HUES6 (cell line): Measurements from ENCODE around the gene MYOCOS.

Experiments
- H3K27ac ChIP-seq: 2 replicates; pipeline ENCODE4 v1.7.0; 2013; ENCODE audit warnings: low read depth, mild to moderate bottlenecking, low read length, inconsistent platforms
- H3K27me3 ChIP-seq: 2 replicates; pipeline ENCODE4 v1.6.1; 2013; ENCODE audit warnings: low read length; ENCODE audit not compliant: control insufficient read depth, insufficient read depth
- H3K36me3 ChIP-seq: 2 replicates; pipeline ENCODE4 v1.6.1; 2013; ENCODE audit warnings: low read length; ENCODE audit not compliant: control insufficient read depth, insufficient read depth
- H3K4me1 ChIP-seq: 2 replicates; pipeline ENCODE4 v1.6.1; 2013; ENCODE audit warnings: low read length; ENCODE audit not compliant: control insufficient read depth, insufficient read depth
- H3K4me3 ChIP-seq: 2 replicates; pipeline ENCODE4 v1.5.1; 2013; ENCODE audit warnings: low read depth, low read length
- H3K9ac ChIP-seq: one replicate; pipeline ENCODE4 v1.6.1; 2013; ENCODE audit warnings: mild to moderate bottlenecking, low read length
- H3K9me3 ChIP-seq: 2 replicates; pipeline ENCODE4 v1.6.1; 2013; ENCODE audit warnings: low read depth, low read length; ENCODE audit not compliant: control insufficient read depth, insufficient read depth

Gene MYOCOS

DNA sequence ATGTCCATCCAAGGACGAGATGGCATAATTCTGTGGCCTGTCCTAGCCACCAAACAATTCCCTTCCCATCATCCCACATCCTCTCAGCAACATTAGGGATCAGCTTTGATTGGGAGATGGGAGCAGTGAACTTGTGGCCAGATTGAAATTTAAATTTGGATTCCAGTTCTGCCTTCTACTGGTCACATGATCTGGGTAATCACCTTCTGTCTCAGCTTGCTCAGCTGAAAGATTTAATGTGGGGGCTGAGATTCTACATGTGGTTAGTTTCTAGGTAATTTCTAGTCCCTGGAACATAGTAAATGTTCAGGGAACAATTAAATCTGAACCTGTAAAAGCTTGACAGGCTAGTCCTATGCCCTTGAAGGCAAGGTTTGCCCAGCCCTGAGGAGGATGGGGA is 3.2 kb downstream of the MYOCOS start:
- H3K4me3 ChIP-seq, result no peak overlapping the region
- H3K27ac ChIP-seq, result no peak overlapping the region
- no peaks in the 10 kb centered on the region for H3K36me3 ChIP-seq
- no peaks in the 10 kb centered on the region for H3K9me3 ChIP-seq
- no peak overlapping the region for H3K9ac ChIP-seq
- H3K27me3 ChIP-seq, result no peaks in the 10 kb centered on the region
- H3K4me1 ChIP-seq, result peaks cover 8% of the 10 kb centered on the region

GRCh38 chr1:171627020-171627419 is 5.0 kb downstream of the MYOCOS start:
- Histone ChIP-seq H3K27me3 (no peaks in the 10 kb centered on the region), H3K4me1 (peaks cover 5% of the 10 kb centered on the region), H3K9ac (no peak overlapping the region), H3K9me3 (no peaks in the 10 kb centered on the region), H3K4me3 (no peak overlapping the region), H3K27ac (no peak overlapping the region), H3K36me3 (no peaks in the 10 kb centered on the region)

GRCh38 chr1:171628225-171628624 is 6.2 kb downstream of the MYOCOS start:
- Histone ChIP-seq H3K4me1 (0 out of 2 replicates have a peak, but pooled peaks cover 2% of the 10 kb centered on the region), H3K27ac (no peak overlapping the region), H3K9me3 (no peaks in the 10 kb centered on the region), H3K9ac (no peak overlapping the region), H3K4me3 (no peak overlapping the region), H3K27me3 (no peaks in the 10 kb centered on the region), H3K36me3 (no peaks in the 10 kb centered on the region)

DNA sequence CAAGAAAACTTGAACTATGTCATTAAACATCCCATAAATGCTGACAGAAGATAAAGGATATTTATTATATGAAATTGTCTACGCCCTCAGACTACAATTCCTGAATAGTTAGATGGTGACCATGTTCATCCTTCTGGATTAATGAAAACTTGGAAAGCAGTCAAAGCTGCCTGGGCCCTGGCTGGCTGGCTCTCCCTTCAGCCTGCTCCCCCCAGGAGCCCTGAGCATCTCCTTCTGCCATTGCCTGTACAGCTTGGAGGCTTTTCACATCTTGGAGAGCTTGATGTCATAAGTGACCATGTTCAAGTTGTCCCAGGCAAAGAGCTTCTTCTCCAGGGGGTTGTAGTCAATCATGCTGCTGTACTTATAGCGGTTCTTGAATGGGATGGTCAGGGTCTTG is 13.6 kb downstream of the MYOCOS start:
- Histone ChIP-seq H3K9ac (no peak overlapping the region), H3K27me3 (no peaks in the 10 kb centered on the region)

GRCh38 chr1:171636141-171636540 is 14.1 kb downstream of the MYOCOS start:
- H3K9me3 ChIP-seq, result no peaks in the 10 kb centered on the region
- H3K27me3 ChIP-seq, result no peaks in the 10 kb centered on the region
- H3K9ac ChIP-seq, result no peak overlapping the region
- H3K4me3 ChIP-seq, result no peak overlapping the region
- H3K27ac ChIP-seq, result no peak overlapping the region
- no peaks in the 10 kb centered on the region for H3K36me3 ChIP-seq
- peaks cover 8% of the 10 kb centered on the region for H3K4me1 ChIP-seq

More for the DNA sequence above, 13.6 kb downstream of the MYOCOS start:
- H3K4me3 ChIP-seq, result no peak overlapping the region
- no peaks in the 10 kb centered on the region for H3K36me3 ChIP-seq
- H3K27ac ChIP-seq, result no peak overlapping the region
- H3K9me3 ChIP-seq, result no peaks in the 10 kb centered on the region
- H3K4me1 ChIP-seq, result peaks cover 3% of the 10 kb centered on the region; the same call in 1 of the 2 replicates

DNA sequence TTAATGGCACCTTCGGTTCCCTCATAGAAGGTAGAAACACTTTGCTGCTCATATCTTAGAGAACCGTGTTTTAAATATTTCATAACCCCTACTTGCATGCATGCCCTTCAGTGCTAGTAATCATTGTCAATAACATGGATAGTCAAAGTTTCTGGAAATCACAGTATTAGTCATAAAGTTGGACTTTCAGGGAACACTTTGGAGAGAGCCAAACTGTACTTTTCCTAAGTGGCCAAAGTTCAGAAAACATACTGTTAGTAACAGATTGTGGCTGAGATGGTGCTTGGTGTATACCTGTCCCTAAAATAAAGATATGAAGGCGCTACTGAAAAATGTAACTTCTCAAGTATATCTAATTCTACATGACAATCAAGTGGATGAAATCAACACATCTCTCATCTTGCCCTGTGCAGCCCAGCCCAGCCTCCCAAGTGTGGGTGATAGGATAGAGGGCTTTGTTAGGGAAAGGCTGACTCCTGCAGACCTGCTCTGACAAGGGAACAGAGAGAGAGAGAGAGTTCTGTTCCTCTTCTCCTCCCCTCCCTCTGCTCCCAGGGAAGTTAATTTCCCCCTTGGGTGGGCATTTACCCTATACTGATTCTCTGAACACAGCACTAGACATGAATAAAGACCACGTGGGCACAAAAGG is 16.0 kb downstream of the MYOCOS start:
- Histone ChIP-seq H3K4me1 (peaks cover 19% of the 10 kb centered on the region), H3K4me3 (no peak overlapping the region), H3K27ac (no peak overlapping the region), H3K9ac (no peak overlapping the region), H3K9me3 (no peaks in the 10 kb centered on the region), H3K36me3 (no peaks in the 10 kb centered on the region), H3K27me3 (no peaks in the 10 kb centered on the region)

DNA sequence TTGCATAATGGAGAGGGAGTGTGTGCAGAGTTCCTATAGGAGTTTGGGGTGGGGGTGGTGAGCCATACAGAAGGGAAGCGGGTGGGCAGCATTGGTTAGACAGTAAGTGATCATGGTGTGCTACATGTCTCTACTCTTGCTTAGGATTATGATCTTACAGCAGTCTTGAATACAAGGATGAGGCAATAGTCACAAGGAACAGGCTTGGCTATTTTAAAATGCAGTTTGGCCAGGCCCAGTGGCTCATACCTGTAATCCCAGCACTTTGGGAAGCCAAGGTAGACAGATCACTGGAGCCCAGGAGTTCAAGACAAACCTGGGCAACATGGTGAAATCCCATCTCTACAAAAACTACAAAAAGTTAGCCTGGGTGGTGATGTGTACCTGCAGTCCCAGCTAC is 18.2 kb downstream of the MYOCOS start:
- Histone ChIP-seq H3K27ac (no peak overlapping the region), H3K27me3 (no peaks in the 10 kb centered on the region), H3K9me3 (no peaks in the 10 kb centered on the region), H3K9ac (no peak overlapping the region), H3K36me3 (no peaks in the 10 kb centered on the region), H3K4me3 (no peak overlapping the region), H3K4me1 (peaks cover 22% of the 10 kb centered on the region)

DNA sequence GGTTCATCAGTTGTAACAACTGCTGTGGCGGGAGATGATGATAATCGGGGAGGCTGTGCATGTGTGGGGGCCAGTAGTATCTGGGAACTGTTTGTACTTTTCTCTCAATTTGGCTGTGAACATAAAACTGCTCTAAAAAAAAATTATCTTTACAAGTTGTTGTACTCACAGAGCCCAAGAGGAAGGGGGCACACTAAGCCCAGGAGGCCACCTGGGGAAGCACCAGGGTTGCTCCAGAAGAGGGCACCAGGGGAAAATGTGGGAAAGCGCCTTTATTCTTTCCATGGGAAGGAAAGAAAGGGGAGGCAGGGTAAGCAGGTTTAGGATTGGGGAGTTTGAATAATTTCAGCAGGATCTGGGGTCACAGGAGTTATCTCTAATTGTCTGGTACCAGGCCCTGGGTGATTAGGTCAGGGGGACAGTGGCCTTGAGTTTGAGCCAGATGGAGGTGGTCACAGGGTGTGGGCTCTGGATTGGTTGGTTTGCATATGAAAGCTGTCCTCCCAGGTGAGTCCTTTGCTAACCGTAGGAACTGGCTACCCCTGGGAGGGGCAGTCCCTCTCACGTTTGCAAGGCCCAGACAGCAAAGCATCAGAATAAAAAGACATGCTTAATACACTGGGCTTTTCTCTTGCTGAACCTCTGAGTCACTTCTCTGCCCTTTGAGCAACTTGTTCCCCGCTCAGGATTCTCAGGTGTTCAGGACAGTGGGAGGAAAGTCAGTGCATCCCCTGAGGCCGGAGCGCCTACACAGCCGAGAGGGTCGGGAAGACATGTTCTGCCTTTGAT is 19.2 kb downstream of the MYOCOS start:
- H3K36me3 ChIP-seq, result no peaks in the 10 kb centered on the region
- no peaks in the 10 kb centered on the region for H3K9me3 ChIP-seq
- H3K27ac ChIP-seq, result peak overlapping the region; percentile 19
- peaks cover 24% of the 10 kb centered on the region for H3K4me1 ChIP-seq
- H3K4me3 ChIP-seq, result no peak overlapping the region
- no peaks in the 10 kb centered on the region for H3K27me3 ChIP-seq
- peak overlapping the region; percentile 36 for H3K9ac ChIP-seq

DNA sequence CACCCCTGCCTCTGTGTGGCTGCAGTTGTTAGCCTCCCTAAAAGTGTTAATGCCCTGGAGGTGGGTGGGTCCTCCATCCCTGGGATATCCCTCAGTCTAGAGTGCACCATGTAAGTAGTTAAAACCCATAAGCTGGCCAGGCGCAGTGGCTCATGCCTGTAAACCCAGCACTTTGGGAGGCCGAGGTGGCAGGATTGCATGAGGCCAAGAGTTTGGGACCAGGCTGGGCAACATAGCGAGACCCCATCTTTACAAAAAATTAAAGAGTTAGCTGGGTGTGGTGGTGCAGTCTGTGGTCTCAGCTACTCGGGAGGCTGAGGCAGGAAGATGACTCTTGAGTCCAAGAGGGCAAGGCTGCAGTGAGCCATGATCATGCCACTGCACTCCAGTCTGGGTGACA is 20.2 kb downstream of the MYOCOS start:
- no peak overlapping the region for H3K4me3 ChIP-seq
- H3K9me3 ChIP-seq, result no peaks in the 10 kb centered on the region
- H3K27ac ChIP-seq, result peak overlapping the region; percentile 19; the same call in 1 of the 2 replicates
- peaks cover 24% of the 10 kb centered on the region for H3K4me1 ChIP-seq
- no peaks in the 10 kb centered on the region for H3K27me3 ChIP-seq
- peak overlapping the region; percentile 36 for H3K9ac ChIP-seq
- no peaks in the 10 kb centered on the region for H3K36me3 ChIP-seq

- H3K27me3 ChIP-seq, result no peaks in the 10 kb centered on the region
- H3K4me3 ChIP-seq, result no peak overlapping the region
- no peaks in the 10 kb centered on the region for H3K9me3 ChIP-seq
- H3K27ac ChIP-seq, result no peak overlapping the region
- H3K36me3 ChIP-seq, result no peaks in the 10 kb centered on the region
- no peak overlapping the region for H3K9ac ChIP-seq
- peaks cover 24% of the 10 kb centered on the region for H3K4me1 ChIP-seq
Measured at GRCh38 chr1:171643156-171643555, 21.1 kb downstream of the MYOCOS start.

GRCh38 chr1:171644805-171645483 is 22.9 kb downstream of the MYOCOS start:
- Histone ChIP-seq H3K4me1 (peaks cover 22% of the 10 kb centered on the region), H3K36me3 (no peaks in the 10 kb centered on the region), H3K9ac (no peak overlapping the region)

More at GRCh38 chr1:171644805-171645483, 22.9 kb downstream of the MYOCOS start:
- Histone ChIP-seq H3K27me3 (no peaks in the 10 kb centered on the region), H3K9me3 (no peaks in the 10 kb centered on the region), H3K27ac (no peak overlapping the region), H3K4me3 (no peak overlapping the region)
